ENCODE data around the gene WSCD1.

DNA sequence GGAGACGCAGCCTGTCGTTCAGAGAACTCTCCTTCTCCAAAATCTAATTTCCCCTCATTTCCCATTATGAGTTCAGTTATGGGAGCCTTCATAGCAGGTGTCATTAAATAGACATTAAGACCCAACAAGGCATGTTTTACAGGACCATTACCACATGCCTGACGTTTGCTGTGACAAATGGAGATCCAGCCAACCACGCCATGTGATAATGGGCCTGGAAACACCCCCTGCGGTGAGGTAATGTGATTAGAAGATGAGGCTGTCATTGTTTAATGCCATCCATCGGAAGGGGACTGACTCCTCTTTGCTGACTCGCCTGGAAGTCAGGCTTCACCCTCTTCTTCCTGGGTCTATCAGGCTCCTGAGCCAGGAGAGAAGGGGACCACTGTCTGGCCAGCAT, 76.9 kb downstream of the WSCD1 start:
- TF ChIP-seq, protein P1, sequence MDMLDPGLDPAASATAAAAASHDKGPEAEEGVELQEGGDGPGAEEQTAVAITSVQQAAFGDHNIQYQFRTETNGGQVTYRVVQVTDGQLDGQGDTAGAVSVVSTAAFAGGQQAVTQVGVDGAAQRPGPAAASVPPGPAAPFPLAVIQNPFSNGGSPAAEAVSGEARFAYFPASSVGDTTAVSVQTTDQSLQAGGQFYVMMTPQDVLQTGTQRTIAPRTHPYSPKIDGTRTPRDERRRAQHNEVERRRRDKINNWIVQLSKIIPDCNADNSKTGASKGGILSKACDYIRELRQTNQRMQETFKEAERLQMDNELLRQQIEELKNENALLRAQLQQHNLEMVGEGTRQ (IDR thresholded peaks at IDR 0.05; ENCODE audit: low read depth, low read length): no peak
- TF ChIP-seq, protein P2, sequence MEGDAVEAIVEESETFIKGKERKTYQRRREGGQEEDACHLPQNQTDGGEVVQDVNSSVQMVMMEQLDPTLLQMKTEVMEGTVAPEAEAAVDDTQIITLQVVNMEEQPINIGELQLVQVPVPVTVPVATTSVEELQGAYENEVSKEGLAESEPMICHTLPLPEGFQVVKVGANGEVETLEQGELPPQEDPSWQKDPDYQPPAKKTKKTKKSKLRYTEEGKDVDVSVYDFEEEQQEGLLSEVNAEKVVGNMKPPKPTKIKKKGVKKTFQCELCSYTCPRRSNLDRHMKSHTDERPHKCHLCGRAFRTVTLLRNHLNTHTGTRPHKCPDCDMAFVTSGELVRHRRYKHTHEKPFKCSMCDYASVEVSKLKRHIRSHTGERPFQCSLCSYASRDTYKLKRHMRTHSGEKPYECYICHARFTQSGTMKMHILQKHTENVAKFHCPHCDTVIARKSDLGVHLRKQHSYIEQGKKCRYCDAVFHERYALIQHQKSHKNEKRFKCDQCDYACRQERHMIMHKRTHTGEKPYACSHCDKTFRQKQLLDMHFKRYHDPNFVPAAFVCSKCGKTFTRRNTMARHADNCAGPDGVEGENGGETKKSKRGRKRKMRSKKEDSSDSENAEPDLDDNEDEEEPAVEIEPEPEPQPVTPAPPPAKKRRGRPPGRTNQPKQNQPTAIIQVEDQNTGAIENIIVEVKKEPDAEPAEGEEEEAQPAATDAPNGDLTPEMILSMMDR (conservative IDR thresholded peaks at IDR 0.05; ENCODE audit: low read depth, low read length): no peak
- no peak for TF ChIP-seq POLR2A (IDR thresholded peaks at IDR 0.05; ENCODE audit: low read depth, low read length)
- no peak for TF ChIP-seq MXI1 (IDR thresholded peaks at IDR 0.05; ENCODE audit: borderline replicate concordance, low read depth, low read length)
- TF ChIP-seq RAD21 (IDR thresholded peaks at IDR 0.05; ENCODE audit: low read length): no peak
- no peak for TF ChIP-seq CEBPB (IDR thresholded peaks at IDR 0.05; ENCODE audit: low read depth, low read length)
- TF ChIP-seq MAFK (IDR thresholded peaks at IDR 0.05; ENCODE audit: low read depth, low read length): no peak
- TF ChIP-seq NFE2L2 (IDR thresholded peaks at IDR 0.05; ENCODE audit: low read depth, low read length): no peak
- TF ChIP-seq BHLHE40 (IDR thresholded peaks at IDR 0.05; ENCODE audit: low read depth, low read length): no peak

All from IMR-90 (cell line).